Midbrain (tissue), 1 donor: ENCODE data around the gene ASAP2.
A peak's percentile ranks its signal among the peaks of the same experiment; 100 is the strongest.

Experiments used
- DNase-seq: peaks from one replicate; lab custom pipeline; 2025; lab: John Stamatoyannopoulos, UW

The ASAP2 gene

GRCh38 chr2:9205963-9206948 is at the start of gene ASAP2:
TSS of gene ASAP2 (plus strand) at chr2:9206812. CDS start at chr2:9207105, 293 bp downstream.
- DNase-seq: peak; percentile 69

GRCh38 chr2:9158786-9159779 is 47.5 kb upstream of the ASAP2 start:
- DNase-seq: no peak

GRCh38 chr2:9160732-9161131 is 45.9 kb upstream of the ASAP2 start:
- DNase-seq: no peak

GRCh38 chr2:9162841-9163240 is 43.8 kb upstream of the ASAP2 start:
- DNase-seq: no peak

- no peak for DNase-seq
Measured at GRCh38 chr2:9163306-9164111, 43.1 kb upstream of the ASAP2 start.

- DNase-seq: no peak
Measured at GRCh38 chr2:9164112-9164608, 42.5 kb upstream of the ASAP2 start.

GRCh38 chr2:9165625-9166024 is 41.0 kb upstream of the ASAP2 start:
- peak; percentile 42 for DNase-seq

- no peak for DNase-seq
Measured at GRCh38 chr2:9166579-9167377, 39.8 kb upstream of the ASAP2 start.

GRCh38 chr2:9167718-9168657 is 38.6 kb upstream of the ASAP2 start:
- DNase-seq: no peak

GRCh38 chr2:9168821-9169221 is 37.8 kb upstream of the ASAP2 start:
- no peak for DNase-seq

- DNase-seq: no peak
Measured at GRCh38 chr2:9169349-9170107, 37.1 kb upstream of the ASAP2 start.

GRCh38 chr2:9170458-9171130 is 36.0 kb upstream of the ASAP2 start:
- no peak for DNase-seq

- no peak for DNase-seq
Measured at GRCh38 chr2:9174771-9175437, 31.7 kb upstream of the ASAP2 start.

GRCh38 chr2:9178110-9178903 is 28.3 kb upstream of the ASAP2 start:
- no peak for DNase-seq

GRCh38 chr2:9178904-9179571 is 27.6 kb upstream of the ASAP2 start:
- peak; percentile 2 for DNase-seq

- DNase-seq: no peak
Measured at GRCh38 chr2:9179572-9180201, 26.9 kb upstream of the ASAP2 start.
